Measurements from ENCODE around the gene C11orf54. TPM values are rescaled to one million over a fixed set of nuclear protein-coding genes. Genes with fewer than 3 reads are reported as not detected.
"Not testable (repeated sequence)": the region's sequence is repeated elsewhere in the genome, so short reads cannot be mapped to it uniquely, and the experiment has no call there.

The C11orf54 gene
- total and polyA plus RNA-seq, 2 donors = 24.7 to 29.7 TPM

DNA sequence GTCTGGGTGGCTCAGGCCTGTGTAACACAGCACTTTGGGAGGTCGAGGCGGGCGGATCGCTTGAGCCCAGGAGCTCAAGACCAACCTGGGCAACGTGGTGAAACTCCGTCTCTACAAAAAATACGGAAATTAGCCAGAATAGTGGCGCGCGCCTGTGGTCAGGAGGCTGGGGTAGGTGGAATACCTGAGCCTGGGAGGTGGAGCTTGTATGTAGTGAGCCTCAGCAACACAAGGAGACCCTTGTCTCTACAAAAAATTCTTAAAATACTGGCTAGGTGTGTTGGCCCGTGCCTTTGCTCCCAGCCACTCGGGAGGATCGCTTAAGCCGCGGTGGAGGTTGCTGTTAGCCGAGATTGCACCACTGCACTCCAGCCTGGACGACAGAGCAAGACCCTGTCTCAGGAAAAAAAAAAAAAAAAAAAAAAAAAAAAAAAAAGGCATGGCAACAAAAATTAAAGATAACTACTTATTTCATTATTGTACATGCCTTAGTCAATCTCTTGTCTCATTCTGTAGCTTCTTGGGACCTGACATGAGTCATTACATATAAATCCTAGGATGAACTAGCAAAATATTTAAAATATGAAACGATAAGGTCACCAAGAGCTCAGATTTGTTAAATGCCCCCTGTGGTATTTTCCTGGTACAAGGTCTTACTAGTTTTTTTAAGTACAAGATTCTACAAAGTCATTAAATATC lies 1.3 kb upstream of the C11orf54 start:
- WGBS = 2% methylated on average over 18 of the region's 18 CpGs
- DNase-seq (ENCODE audit: low read depth in 6 of 9, low spot score in 9 of 9) = peak in 3 of 9 donors; percentile 6 to 28 (median 13)
- peak overlapping the region in 1 of 2 donors; percentile 93 for H3K27ac ChIP-seq (ENCODE audit: low read depth in 1 of 2, low read length in 1 of 2)
- H3K9me3 ChIP-seq (ENCODE audit: control insufficient read depth in 2 of 2, insufficient read depth in 1 of 2, low read length in 1 of 2) = peaks cover 0 to 10% of the 10 kb centered on the region in 2 donors
- peaks cover 9 to 21% of the 10 kb centered on the region in 2 donors for H3K4me1 ChIP-seq (ENCODE audit: control insufficient read depth in 2 of 2, insufficient read depth in 2 of 2, low read length in 2 of 2)
- no peaks in the 10 kb centered on the region for H3K27me3 ChIP-seq (ENCODE audit: control insufficient read depth in 2 of 2, insufficient read depth in 1 of 2, low read length in 1 of 2)
- peaks cover 3 to 45% of the 10 kb centered on the region in 2 donors for H3K36me3 ChIP-seq (ENCODE audit: control insufficient read depth in 2 of 2, insufficient read depth in 2 of 2, low read length in 1 of 2)
- peak overlapping the region; percentile 83 to 100 for H3K4me3 ChIP-seq (ENCODE audit: low read length in 2 of 2)

DNA sequence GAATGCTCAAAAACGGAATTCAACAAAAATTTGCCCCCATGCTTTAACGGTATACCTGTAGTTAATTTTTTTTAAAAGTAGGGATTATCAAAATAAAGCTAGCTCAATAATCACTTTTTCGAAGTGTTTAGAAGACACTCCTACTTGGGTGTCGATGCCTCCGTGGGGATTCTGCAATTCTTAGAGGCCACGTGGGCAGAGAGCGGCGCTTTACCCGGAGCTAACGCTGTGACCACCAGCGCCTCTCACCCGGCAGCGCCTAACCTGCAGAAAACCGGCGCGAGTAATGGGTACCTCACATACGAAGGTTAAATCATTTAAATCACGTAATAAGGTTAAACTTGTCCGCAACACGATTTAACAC lies 760 bp upstream of the C11orf54 start:
- Histone ChIP-seq H3K36me3 (ENCODE audit: control insufficient read depth in 2 of 2, insufficient read depth in 2 of 2, low read length in 1 of 2) (peaks cover 0 to 40% of the 10 kb centered on the region in 2 donors), H3K9me3 (ENCODE audit: control insufficient read depth in 2 of 2, insufficient read depth in 1 of 2, low read length in 1 of 2) (peaks cover 0 to 10% of the 10 kb centered on the region in 2 donors), H3K4me1 (ENCODE audit: control insufficient read depth in 2 of 2, insufficient read depth in 2 of 2, low read length in 2 of 2) (peaks cover 9 to 21% of the 10 kb centered on the region in 2 donors), H3K27me3 (ENCODE audit: control insufficient read depth in 2 of 2, insufficient read depth in 1 of 2, low read length in 1 of 2) (no peaks in the 10 kb centered on the region), H3K4me3 (ENCODE audit: low read length in 2 of 2) (peak overlapping the region; percentile 83 to 100), H3K27ac (ENCODE audit: low read depth in 1 of 2, low read length in 1 of 2) (peak overlapping the region; percentile 93 to 98)
- peak in 7 of 9 donors; percentile 22 to 66 (median 37) for DNase-seq (ENCODE audit: low read depth in 6 of 9, low spot score in 9 of 9)
- under 1% methylated on average over 20 of the region's 20 CpGs for WGBS

- peaks cover 0 to 28% of the 10 kb centered on the region in 2 donors for H3K36me3 ChIP-seq (ENCODE audit: control insufficient read depth in 2 of 2, insufficient read depth in 2 of 2, low read length in 1 of 2)
- H3K4me3 ChIP-seq (ENCODE audit: low read length in 2 of 2) = peak overlapping the region; percentile 83 to 100
- under 1% methylated on average over 8 of the region's 8 CpGs for WGBS
- H3K4me1 ChIP-seq (ENCODE audit: control insufficient read depth in 2 of 2, insufficient read depth in 2 of 2, low read length in 2 of 2) = peaks cover 9 to 21% of the 10 kb centered on the region in 2 donors
- DNase-seq (ENCODE audit: low read depth in 6 of 9, low spot score in 9 of 9) = no peak
- peak overlapping the region; percentile 93 to 98 for H3K27ac ChIP-seq (ENCODE audit: low read depth in 1 of 2, low read length in 1 of 2)
- peaks cover 0 to 10% of the 10 kb centered on the region in 2 donors for H3K9me3 ChIP-seq (ENCODE audit: control insufficient read depth in 2 of 2, insufficient read depth in 1 of 2, low read length in 1 of 2)
- no peaks in the 10 kb centered on the region for H3K27me3 ChIP-seq (ENCODE audit: control insufficient read depth in 2 of 2, insufficient read depth in 1 of 2, low read length in 1 of 2)
Observed at GRCh38 chr11:93741882-93742226, 382 bp downstream of the C11orf54 start.

DNA sequence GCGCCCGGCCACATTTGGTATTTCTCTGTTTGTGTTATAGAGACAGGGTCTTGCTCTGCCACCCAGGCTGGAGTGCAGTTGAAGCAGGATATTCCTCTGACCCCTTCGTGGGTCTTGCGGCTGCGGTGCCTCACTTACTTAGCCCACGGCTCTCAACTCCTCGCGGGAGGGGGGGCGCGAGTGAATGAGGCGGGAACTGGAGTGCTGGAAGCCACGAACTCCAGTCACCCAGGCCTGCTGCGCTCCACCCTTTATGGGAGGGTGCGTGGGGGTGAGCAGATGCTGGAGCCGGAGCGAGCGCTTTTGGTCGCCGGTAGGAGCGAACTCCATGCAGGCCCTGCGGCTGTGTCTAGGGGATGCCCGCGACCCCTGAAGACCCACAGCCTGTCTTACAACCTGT lies 1.8 kb downstream of the C11orf54 start:
- DNase-seq (ENCODE audit: low read depth in 6 of 9, low spot score in 9 of 9) = peak in 1 of 9 donors; percentile 7
- Histone ChIP-seq H3K27ac (ENCODE audit: low read depth in 1 of 2, low read length in 1 of 2) (no peak overlapping the region), H3K4me1 (ENCODE audit: control insufficient read depth in 2 of 2, insufficient read depth in 2 of 2, low read length in 2 of 2) (peaks cover 9 to 21% of the 10 kb centered on the region in 2 donors), H3K9me3 (ENCODE audit: control insufficient read depth in 2 of 2, insufficient read depth in 1 of 2, low read length in 1 of 2) (peaks cover 0 to 10% of the 10 kb centered on the region in 2 donors), H3K36me3 (ENCODE audit: control insufficient read depth in 2 of 2, insufficient read depth in 2 of 2, low read length in 1 of 2) (peaks cover 0 to 18% of the 10 kb centered on the region in 2 donors), H3K27me3 (ENCODE audit: control insufficient read depth in 2 of 2, insufficient read depth in 1 of 2, low read length in 1 of 2) (no peaks in the 10 kb centered on the region), H3K4me3 (ENCODE audit: low read length in 2 of 2) (no peak overlapping the region)
- WGBS = 94% methylated on average over 23 of the region's 23 CpGs

DNA sequence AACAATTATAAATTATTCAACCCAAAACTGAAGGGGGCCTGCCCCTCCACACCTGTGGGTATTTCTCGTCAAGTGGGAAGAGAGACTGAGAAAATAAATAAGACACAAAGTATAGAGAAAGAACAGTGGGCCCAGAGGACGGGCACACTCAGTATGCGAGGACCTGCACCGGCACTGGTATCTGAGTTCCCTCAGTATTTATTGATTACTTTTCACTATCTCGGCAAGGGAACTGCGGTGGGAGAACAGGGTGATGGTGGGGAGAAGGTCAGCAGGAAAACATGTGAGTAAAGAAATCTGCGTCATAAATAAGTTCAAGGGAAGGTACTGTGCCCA lies 3.2 kb downstream of the C11orf54 start:
- Histone ChIP-seq H3K9me3 (ENCODE audit: control insufficient read depth in 2 of 2, insufficient read depth in 1 of 2, low read length in 1 of 2) (peaks cover 0 to 10% of the 10 kb centered on the region in 2 donors), H3K27ac (ENCODE audit: low read depth in 1 of 2, low read length in 1 of 2) (no peak overlapping the region), H3K4me1 (ENCODE audit: control insufficient read depth in 2 of 2, insufficient read depth in 2 of 2, low read length in 2 of 2) (peaks cover 6 to 18% of the 10 kb centered on the region in 2 donors), H3K27me3 (ENCODE audit: control insufficient read depth in 2 of 2, insufficient read depth in 1 of 2, low read length in 1 of 2) (no peaks in the 10 kb centered on the region), H3K4me3 (ENCODE audit: low read length in 2 of 2) (no peak overlapping the region), H3K36me3 (ENCODE audit: control insufficient read depth in 2 of 2, insufficient read depth in 2 of 2, low read length in 1 of 2) (peaks cover 4 to 9% of the 10 kb centered on the region in 2 donors)
- DNase-seq (ENCODE audit: low read depth in 6 of 9, low spot score in 9 of 9) = no peak
- 76% methylated on average over 7 of the region's 7 CpGs for WGBS

GRCh38 chr11:93745005-93745755 lies 3.7 kb downstream of the C11orf54 start:
- H3K4me3 ChIP-seq (ENCODE audit: low read length in 2 of 2); H3K27ac ChIP-seq (ENCODE audit: low read depth in 1 of 2, low read length in 1 of 2); H3K9me3 ChIP-seq (ENCODE audit: control insufficient read depth in 2 of 2, insufficient read depth in 1 of 2, low read length in 1 of 2); H3K27me3 ChIP-seq (ENCODE audit: control insufficient read depth in 2 of 2, insufficient read depth in 1 of 2, low read length in 1 of 2); DNase-seq (ENCODE audit: low read depth in 6 of 9, low spot score in 9 of 9): not testable (repeated sequence)
- H3K4me1 ChIP-seq (ENCODE audit: control insufficient read depth in 2 of 2, insufficient read depth in 2 of 2, low read length in 2 of 2) = peaks cover 3 to 13% of the 10 kb centered on the region in 2 donors
- WGBS = 69% methylated on average over 12 of the region's 12 CpGs
- H3K36me3 ChIP-seq (ENCODE audit: control insufficient read depth in 2 of 2, insufficient read depth in 2 of 2, low read length in 1 of 2) = peaks cover 4 to 14% of the 10 kb centered on the region in 2 donors

DNA sequence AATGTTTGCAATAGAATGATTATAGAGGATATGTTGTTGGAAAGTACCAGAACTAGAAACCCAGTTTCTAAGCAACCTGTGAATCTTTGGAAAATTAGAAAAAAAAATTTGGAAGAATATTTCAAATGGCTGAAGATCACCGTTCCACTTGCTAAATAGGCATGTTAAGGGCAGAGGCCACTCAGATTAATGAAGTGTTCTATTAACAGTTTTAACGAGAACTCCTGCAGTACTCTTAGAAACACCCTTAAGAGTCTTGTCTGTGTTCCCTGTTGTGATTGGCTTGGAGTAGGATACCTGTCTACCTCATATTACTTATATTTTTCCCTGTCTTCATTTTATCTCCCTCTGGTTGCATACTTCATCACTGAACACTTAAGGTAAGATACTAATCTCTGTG lies 4.6 kb downstream of the C11orf54 start:
- peaks cover 0 to 3% of the 10 kb centered on the region in 2 donors for H3K9me3 ChIP-seq (ENCODE audit: control insufficient read depth in 2 of 2, insufficient read depth in 1 of 2, low read length in 1 of 2)
- WGBS = 98% methylated on average over 2 of the region's 2 CpGs
- no peak for DNase-seq (ENCODE audit: low read depth in 6 of 9, low spot score in 9 of 9)

DNA sequence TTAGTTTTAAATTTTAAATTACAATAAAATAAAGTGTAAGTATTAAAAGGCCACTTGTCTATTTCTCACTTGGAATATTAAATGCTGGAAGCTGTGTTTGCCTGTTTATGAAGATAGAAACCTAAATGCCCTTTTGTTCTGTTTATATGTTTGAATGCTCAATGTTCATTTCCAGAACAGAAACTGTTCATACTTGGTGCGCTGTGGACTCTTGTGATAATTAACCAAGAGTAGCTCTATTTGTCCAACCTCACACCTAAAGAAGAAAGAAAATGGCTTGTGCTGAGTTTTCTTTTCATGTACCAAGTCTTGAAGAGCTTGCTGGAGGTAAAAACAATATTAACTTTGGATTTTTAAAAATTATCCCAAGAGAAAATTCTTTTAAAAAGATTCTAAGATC lies 5.7 kb downstream of the C11orf54 start:
- no peak overlapping the region for H3K4me3 ChIP-seq (ENCODE audit: low read length in 2 of 2)
- no peak for DNase-seq (ENCODE audit: low read depth in 6 of 9, low spot score in 9 of 9)
- H3K9me3 ChIP-seq (ENCODE audit: control insufficient read depth in 2 of 2, insufficient read depth in 1 of 2, low read length in 1 of 2) = no peaks in the 10 kb centered on the region
- no peak overlapping the region for H3K27ac ChIP-seq (ENCODE audit: low read depth in 1 of 2, low read length in 1 of 2)
- H3K4me1 ChIP-seq (ENCODE audit: control insufficient read depth in 2 of 2, insufficient read depth in 2 of 2, low read length in 2 of 2) = peaks cover 3 to 12% of the 10 kb centered on the region in 2 donors
- 99% methylated on average over 1 of the region's 1 CpG for WGBS
- H3K27me3 ChIP-seq (ENCODE audit: control insufficient read depth in 2 of 2, insufficient read depth in 1 of 2, low read length in 1 of 2) = no peaks in the 10 kb centered on the region
- peaks cover 4 to 15% of the 10 kb centered on the region in 2 donors for H3K36me3 ChIP-seq (ENCODE audit: control insufficient read depth in 2 of 2, insufficient read depth in 2 of 2, low read length in 1 of 2)

More for the DNA sequence above, 4.6 kb downstream of the C11orf54 start:
- H3K4me3 ChIP-seq (ENCODE audit: low read length in 2 of 2) = no peak overlapping the region
- H3K27ac ChIP-seq (ENCODE audit: low read depth in 1 of 2, low read length in 1 of 2) = no peak overlapping the region
- peaks cover 3 to 12% of the 10 kb centered on the region in 2 donors for H3K4me1 ChIP-seq (ENCODE audit: control insufficient read depth in 2 of 2, insufficient read depth in 2 of 2, low read length in 2 of 2)
- peaks cover 4 to 15% of the 10 kb centered on the region in 2 donors for H3K36me3 ChIP-seq (ENCODE audit: control insufficient read depth in 2 of 2, insufficient read depth in 2 of 2, low read length in 1 of 2)
- no peaks in the 10 kb centered on the region for H3K27me3 ChIP-seq (ENCODE audit: control insufficient read depth in 2 of 2, insufficient read depth in 1 of 2, low read length in 1 of 2)

GRCh38 chr11:93751001-93751400 lies 9.5 kb downstream of the C11orf54 start:
- H3K27ac ChIP-seq (ENCODE audit: low read depth in 1 of 2, low read length in 1 of 2) = no peak overlapping the region
- no peak overlapping the region for H3K4me3 ChIP-seq (ENCODE audit: low read length in 2 of 2)
- no peak for DNase-seq (ENCODE audit: low read depth in 6 of 9, low spot score in 9 of 9)
- no peaks in the 10 kb centered on the region for H3K4me1 ChIP-seq (ENCODE audit: control insufficient read depth in 2 of 2, insufficient read depth in 2 of 2, low read length in 2 of 2)
- H3K27me3 ChIP-seq (ENCODE audit: control insufficient read depth in 2 of 2, insufficient read depth in 1 of 2, low read length in 1 of 2) = no peaks in the 10 kb centered on the region
- H3K9me3 ChIP-seq (ENCODE audit: control insufficient read depth in 2 of 2, insufficient read depth in 1 of 2, low read length in 1 of 2) = no peaks in the 10 kb centered on the region
- peaks cover 15 to 26% of the 10 kb centered on the region in 2 donors for H3K36me3 ChIP-seq (ENCODE audit: control insufficient read depth in 2 of 2, insufficient read depth in 2 of 2, low read length in 1 of 2)
- WGBS = 100% methylated on average over 1 of the region's 1 CpG
